H1 (cell line): ENCODE results near the gene NCK2. TPM values are rescaled to one million over a fixed set of nuclear protein-coding genes. Genes with fewer than 3 reads are reported as not detected.

Experiments
- CREB1 ChIP-seq: IDR thresholded peaks from 2 replicates; pipeline ENCODE4 v1.6.1; 2012; ENCODE audit warnings: inconsistent platforms
- MAFK ChIP-seq: IDR thresholded peaks from 2 replicates; pipeline ENCODE4 v1.6.1; 2012; ENCODE audit warnings: low read depth, mild to moderate bottlenecking, improper control_type of control experiment, low read length
- polyA plus RNA-seq, 7 experiments: library from polyadenylated mRNA; depleted of rRNA in 3 of 7; stranded (reverse) in 5 of 7; unstranded in 2 of 7; fragments of >200 nt in 5 of 7; fragments of 200-250 nt in 2 of 7; gene quantifications; 1 replicate in 5 of 7; 2 replicates in 1 of 7; 4 replicates in 1 of 7; pipeline versions ENCODE4 v1.2.1 to v1.2.3, GENCODE V29; 2011 to 2013; ENCODE audit warnings: missing spikeins in 2 of 7, mixed read lengths in 2 of 7
- total RNA-seq: library from RNA; stranded (reverse); fragmentation: NEBNext Ultra II Directional; extraction: Animal tissue kit (Norgen Biotek cat#: 25700); gene quantifications from 2 replicates; pipeline ENCODE4 v1.2.1, GENCODE V29; 2021

Gene NCK2
- total and polyA plus RNA-seq, 2 of the 8 experiments (the other 6 are each of a cell fraction or from before 2014, with no cell fraction given) = 30.3 to 65.7 TPM

DNA sequence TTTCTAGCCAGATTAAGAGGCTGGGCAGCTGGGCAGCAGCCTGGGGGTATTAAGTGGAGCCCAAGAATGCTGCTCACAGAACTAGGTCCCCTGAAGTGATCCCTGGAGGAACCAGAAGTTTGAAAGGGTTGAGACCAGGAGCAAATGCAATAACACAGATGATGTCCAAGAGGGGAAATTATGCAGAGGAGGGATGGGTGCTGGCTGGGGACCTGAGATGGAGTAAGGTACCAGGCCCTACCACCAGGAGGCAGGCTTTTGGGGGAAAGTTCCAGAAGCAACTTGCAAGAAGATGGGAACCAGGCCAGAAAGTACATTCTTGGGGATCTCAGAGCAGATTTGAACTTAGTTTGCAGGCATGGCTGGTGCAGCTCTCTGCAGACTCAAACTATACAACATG is 175.1 kb downstream of the NCK2 start (continued):
- TF ChIP-seq MAFK = no peak
- no peak for TF ChIP-seq CREB1
